ENCODE measurements around the gene PEX16. TPM values are rescaled to one million over a fixed set of nuclear protein-coding genes. Genes with fewer than 3 reads are reported as not detected.

The PEX16 gene
- total RNA-seq, 3 donors from 2014 or later (not counting 1 experiment from before 2014, with no cell fraction given): 61.3 to 75.8 (median 67.6) TPM

Other genes starting within 250 kb of the PEX16 start
- gene SLC35C1, start 112.7 kb downstream of the PEX16 start, total RNA-seq: 10 to 100 TPM in 1 of 3 donors, 1 to 10 TPM in 2; 7.1 to 11.9 (median 9.5) TPM
- 100 to 1,000 TPM; 124 to 214 (median 141) TPM for gene CRY2, start 70.4 kb downstream of the PEX16 start, total RNA-seq
- 10 to 100 TPM in 2 of 3 donors, 1 to 10 TPM in 1; 9.7 to 21.5 (median 13.9) TPM for gene MAPK8IP1, start 32.2 kb downstream of the PEX16 start, total RNA-seq
- 1 to 10 TPM; 3.7 to 6.8 (median 3.9) TPM for gene FREY1, start 10.6 kb downstream of the PEX16 start, total RNA-seq
- 1 to 10 TPM in 2 of 3 donors, under 1 TPM in 1; 0.40 to 1.7 (median 1.0) TPM for gene LARGE2, start 4.8 kb upstream of the PEX16 start, total RNA-seq
- gene PHF21A, start 203.6 kb upstream of the PEX16 start, total RNA-seq: 100 to 1,000 TPM; 138 to 147 (median 139) TPM